Ovary (tissue), 9 donors: Measurements from ENCODE around the gene DOCK4. TPM values are rescaled to one million over a fixed set of nuclear protein-coding genes. Genes with fewer than 3 reads are reported as not detected.

Experiments
- DNase-seq, 5 donors: peaks; one replicate each; pipeline ENCODE4 v3.0.0-alpha.2; 2019 to 2020
- H3K27ac ChIP-seq, 2 donors: fragments of 200-600 bp; one replicate each; pipeline versions ENCODE4 v1.5.1 to v1.8.0; 2019 to 2022
- H3K27me3 ChIP-seq: fragments of 200-600 bp; one replicate; pipeline ENCODE4 v1.8.0; 2022
- H3K36me3 ChIP-seq: fragments of 200-600 bp; sonication (generic); one replicate; pipeline ENCODE4 v1.5.1; 2019
- H3K4me1 ChIP-seq: one replicate; pipeline ENCODE4 v1.8.1; 2013; ENCODE audit warnings: mild to moderate bottlenecking, moderate library complexity; ENCODE audit not compliant: insufficient read depth
- H3K4me3 ChIP-seq: fragments of 200-600 bp; sonication (generic); one replicate; pipeline ENCODE4 v1.5.1; 2017
- H3K9me3 ChIP-seq, 2 donors: fragments of 200-600 bp in 1 of 2; sonication (generic) in 1 of 2; one replicate each; pipeline versions ENCODE4 v1.5.1 to v1.8.1; 2013 to 2019; ENCODE audit warnings: mild to moderate bottlenecking in 1 of 2, moderate library complexity in 1 of 2
- EP300 ChIP-seq: sonication (generic); formaldehyde crosslinking; IDR thresholded peaks from one replicate; pipeline ENCODE4 v1.6.1; 2017; ENCODE audit warnings: antibody characterized with exemption
- POLR2A ChIP-seq: fragments of 450-650 bp; IDR thresholded peaks from one replicate; pipeline ENCODE4 v1.6.1; 2017; ENCODE audit warnings: antibody characterized with exemption, mild to moderate bottlenecking, moderate library complexity
- WGBS, 3 donors: extraction: QIAGEN DNeasy Blood & Tissue Kit in 1 of 3; methylation state at CpG; one replicate each; pipeline versions ENCODE4 v1.1.5 to v1.1.7; 2013 to 2017; 5-methylcytosine and 5-hydroxymethylcytosine counted together
- intact Hi-C, 4 donors: fragments of 100-400 bp; cut with DNase I; formaldehyde crosslinking; loops; one replicate each; pipeline versions ENCODE4 v1.11.0 to v1.15.1; 2022 to 2023
- polyA plus RNA-seq, 2 donors: library from polyadenylated mRNA; stranded (reverse); fragments of 200-250 nt in 1 of 2; fragments of 350-450 nt in 1 of 2; fragmentation: Illumina TruSeq in 1 of 2; extraction: RNeasy Lipid Tissue Mini Kit (QIAGEN cat#74804) in 1 of 2; gene quantifications; one replicate each; pipeline ENCODE4 v1.2.3, GENCODE V29; 2013 to 2014
- total RNA-seq, 7 donors: library from RNA; depleted of rRNA in 2 of 7; stranded (reverse); fragments of >200 nt in 2 of 7; fragmentation: NEBNext Ultra II Directional in 3 of 7; extraction: Animal tissue kit (Norgen Biotek cat#: 25700) in 3 of 7; gene quantifications; one replicate each; pipeline versions ENCODE4 v1.1.0 to v1.2.4, GENCODE V29; 2016 to 2023
- TF ChIP-seq, protein P1 (sequence below), 3 donors: fragments of 450-650 bp in 2 of 3; fragments of 200-600 bp in 1 of 3; IDR thresholded peaks; one replicate each; pipeline versions ENCODE4 v1.5.1 to v1.8.0; 2016 to 2022; ENCODE audit warnings: antibody characterized with exemption in 3 of 3, mild to moderate bottlenecking in 1 of 3
- donor health status: DM: no; HTN: no; CAD: no; lungs with moderate emphysema.
- donor health status: DM: no; HTN: no; CAD: no.
- donor health status: Bipolar disorder and iron deficiency.
- donor health status: DM: yes; HTN: yes; CAD: no.
- donor health status: DM: no; HTN: no; CAD: no.
- donor health status: DM: yes; HTN: yes; CAD: no.

DOCK4 gene
- total and polyA plus RNA-seq, 9 donors = 9.5 to 39.7 (median 27.3) TPM

DNA sequence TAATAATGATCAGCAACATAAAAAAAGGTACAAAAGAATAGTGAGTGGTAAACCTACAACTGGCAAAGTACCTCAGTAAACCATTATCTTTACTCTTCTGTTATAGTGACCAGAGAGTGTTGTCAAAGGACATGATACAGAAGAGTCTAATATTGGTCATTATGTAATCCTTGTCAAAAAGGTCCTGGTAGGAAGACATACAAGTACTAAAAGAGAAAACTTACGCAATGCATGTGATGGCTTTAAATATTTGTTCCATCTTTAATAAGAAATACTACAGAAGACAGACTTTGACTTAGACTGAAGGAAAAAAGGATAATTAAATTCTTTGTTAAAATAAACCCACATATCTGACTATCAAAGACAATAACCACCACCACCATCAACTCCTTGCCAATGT is 6.5 kb downstream of the DOCK4 start:
- peaks cover 9% of the 10 kb centered on the region for H3K4me1 ChIP-seq
- intact Hi-C loops = no loop called here
- H3K36me3 ChIP-seq = no peaks in the 10 kb centered on the region
- no peaks in the 10 kb centered on the region for H3K9me3 ChIP-seq
- no peak for TF ChIP-seq EP300
- TF ChIP-seq, protein P1, sequence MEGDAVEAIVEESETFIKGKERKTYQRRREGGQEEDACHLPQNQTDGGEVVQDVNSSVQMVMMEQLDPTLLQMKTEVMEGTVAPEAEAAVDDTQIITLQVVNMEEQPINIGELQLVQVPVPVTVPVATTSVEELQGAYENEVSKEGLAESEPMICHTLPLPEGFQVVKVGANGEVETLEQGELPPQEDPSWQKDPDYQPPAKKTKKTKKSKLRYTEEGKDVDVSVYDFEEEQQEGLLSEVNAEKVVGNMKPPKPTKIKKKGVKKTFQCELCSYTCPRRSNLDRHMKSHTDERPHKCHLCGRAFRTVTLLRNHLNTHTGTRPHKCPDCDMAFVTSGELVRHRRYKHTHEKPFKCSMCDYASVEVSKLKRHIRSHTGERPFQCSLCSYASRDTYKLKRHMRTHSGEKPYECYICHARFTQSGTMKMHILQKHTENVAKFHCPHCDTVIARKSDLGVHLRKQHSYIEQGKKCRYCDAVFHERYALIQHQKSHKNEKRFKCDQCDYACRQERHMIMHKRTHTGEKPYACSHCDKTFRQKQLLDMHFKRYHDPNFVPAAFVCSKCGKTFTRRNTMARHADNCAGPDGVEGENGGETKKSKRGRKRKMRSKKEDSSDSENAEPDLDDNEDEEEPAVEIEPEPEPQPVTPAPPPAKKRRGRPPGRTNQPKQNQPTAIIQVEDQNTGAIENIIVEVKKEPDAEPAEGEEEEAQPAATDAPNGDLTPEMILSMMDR (IDR thresholded peaks at IDR 0.05) = no peak
- no peak for TF ChIP-seq POLR2A
- no peak overlapping the region for H3K4me3 ChIP-seq
- DNase-seq = no peak
- no peaks in the 10 kb centered on the region for H3K27me3 ChIP-seq
- 96 to 100% (median 96%) methylated on average over 1 of the region's 1 CpG for WGBS, 3 donors
- no peak overlapping the region for H3K27ac ChIP-seq

DNA sequence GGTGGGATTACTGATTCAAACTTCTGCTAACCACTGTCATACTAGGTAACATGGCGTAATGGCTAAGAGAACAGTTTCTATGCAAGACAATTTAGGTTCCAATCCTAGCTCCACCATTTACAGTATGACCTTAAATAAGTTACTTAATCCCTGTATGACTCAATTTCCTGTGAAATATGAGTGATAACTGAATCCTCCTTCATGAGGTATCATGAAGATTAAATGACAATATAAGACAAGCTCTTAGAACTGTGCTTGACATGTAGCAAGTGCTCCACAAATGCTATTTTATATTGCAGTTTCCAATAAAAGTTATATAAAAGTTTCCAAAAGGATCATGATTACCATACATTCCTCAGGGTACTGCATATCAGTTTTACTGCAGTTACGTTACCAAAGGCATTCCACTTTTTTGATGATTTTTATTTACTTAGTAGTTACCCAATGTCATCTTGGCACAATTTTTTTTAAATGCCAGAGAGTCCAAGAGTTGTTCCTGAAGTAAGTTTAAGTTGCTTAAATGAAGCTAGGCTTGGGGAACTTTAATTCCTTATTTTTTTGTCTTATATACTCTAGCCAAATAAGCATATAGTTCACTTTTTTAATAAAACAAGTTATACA is 7.1 kb downstream of the DOCK4 start:
- DNase-seq = no peak
- Histone ChIP-seq H3K36me3 (no peaks in the 10 kb centered on the region), H3K9me3 (no peaks in the 10 kb centered on the region), H3K4me1 (peaks cover 9% of the 10 kb centered on the region), H3K4me3 (no peak overlapping the region), H3K27ac (no peak overlapping the region), H3K27me3 (no peaks in the 10 kb centered on the region)
- WGBS, 3 donors = 88 to 92% (median 89%) methylated on average over 2 of the region's 2 CpGs
- TF ChIP-seq EP300 (no peak), POLR2A (no peak)
- TF ChIP-seq, protein P1 (IDR thresholded peaks at IDR 0.05) = no peak
- intact Hi-C loops = no loop called here

DNA sequence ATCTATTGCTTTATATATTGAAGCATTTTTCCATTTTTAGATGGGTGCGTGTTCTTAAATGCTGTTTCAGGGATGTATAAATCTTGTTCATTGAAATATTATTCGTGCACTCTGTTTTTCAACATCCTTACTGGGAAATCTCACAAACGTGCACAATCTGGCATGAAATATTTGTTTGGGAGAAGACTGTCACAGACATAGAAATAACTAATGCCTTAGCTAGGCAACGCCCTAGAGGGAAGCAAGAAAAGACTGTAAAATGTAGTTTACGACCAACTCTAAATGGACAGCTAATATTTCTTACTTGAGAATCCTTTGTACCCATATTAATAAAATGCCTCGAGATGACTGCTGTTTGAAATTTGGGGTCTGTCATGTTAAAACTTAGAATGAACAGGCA is 8.9 kb downstream of the DOCK4 start:
- H3K36me3 ChIP-seq = no peaks in the 10 kb centered on the region
- H3K4me1 ChIP-seq = peaks cover 8% of the 10 kb centered on the region
- no peak overlapping the region for H3K4me3 ChIP-seq
- intact Hi-C loops = no loop called here
- no peaks in the 10 kb centered on the region for H3K27me3 ChIP-seq
- 72 to 79% (median 77%) methylated on average over 6 of the region's 6 CpGs for WGBS, 3 donors
- H3K27ac ChIP-seq = no peak overlapping the region
- DNase-seq = no peak
- no peaks in the 10 kb centered on the region for H3K9me3 ChIP-seq
- TF ChIP-seq POLR2A (no peak), EP300 (no peak)
- TF ChIP-seq, protein P1 (IDR thresholded peaks at IDR 0.05) = no peak

DNA sequence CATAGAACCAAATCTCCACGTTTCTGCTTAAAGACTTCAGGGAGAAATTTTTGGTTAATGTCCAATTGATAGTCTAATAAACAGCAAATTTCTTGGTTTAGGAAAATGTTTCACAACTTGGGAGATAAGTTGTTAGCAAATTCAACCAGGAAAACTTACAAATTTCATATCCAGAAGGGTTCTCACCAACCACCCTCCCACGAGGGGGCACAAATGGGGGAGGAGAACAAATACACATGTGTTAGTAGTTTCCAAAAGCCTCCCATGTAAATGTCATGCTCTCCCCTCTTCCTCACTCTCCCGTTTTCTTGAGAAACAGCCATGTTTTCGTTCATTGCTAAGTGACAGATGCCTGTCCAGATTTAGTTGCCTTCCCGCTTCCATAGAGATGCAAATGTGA is 10.5 kb downstream of the DOCK4 start:
- TF ChIP-seq POLR2A (no peak), EP300 (no peak)
- TF ChIP-seq, protein P1 (IDR thresholded peaks at IDR 0.05) = no peak
- 43 to 50% (median 46%) methylated on average over 5 of the region's 5 CpGs for WGBS, 3 donors
- intact Hi-C loops = no loop called here

More for the DNA sequence above, 10.5 kb downstream of the DOCK4 start:
- DNase-seq = peak in 2 of 5 donors; percentile 41 to 62
- no peak overlapping the region for H3K27ac ChIP-seq
- no peaks in the 10 kb centered on the region for H3K27me3 ChIP-seq
- no peaks in the 10 kb centered on the region for H3K9me3 ChIP-seq
- H3K4me1 ChIP-seq = peaks cover 14% of the 10 kb centered on the region
- no peaks in the 10 kb centered on the region for H3K36me3 ChIP-seq
- H3K4me3 ChIP-seq = no peak overlapping the region
